HEK293T (cell line): ENCODE data around the gene TOB1.

Experiments used
- ARNT ChIP-seq: fragments of 450-650 bp; IDR thresholded peaks from 2 replicates; pipeline ENCODE4 v1.6.1; 2017; ENCODE audit warnings: mild to moderate bottlenecking
- BHLHE40 ChIP-seq: fragments of 450-650 bp; IDR thresholded peaks from 2 replicates; pipeline ENCODE4 v1.6.1; 2016; ENCODE audit warnings: mild to moderate bottlenecking, moderate library complexity, borderline replicate concordance
- CTBP1 ChIP-seq: fragments of 450-650 bp; IDR thresholded peaks from 2 replicates; pipeline ENCODE4 v1.6.1; 2016; ENCODE audit warnings: borderline replicate concordance
- LEF1 ChIP-seq: fragments of 450-650 bp; IDR thresholded peaks from 2 replicates; pipeline ENCODE4 v1.6.1; 2017; ENCODE audit warnings: mild to moderate bottlenecking, borderline replicate concordance

DNA sequence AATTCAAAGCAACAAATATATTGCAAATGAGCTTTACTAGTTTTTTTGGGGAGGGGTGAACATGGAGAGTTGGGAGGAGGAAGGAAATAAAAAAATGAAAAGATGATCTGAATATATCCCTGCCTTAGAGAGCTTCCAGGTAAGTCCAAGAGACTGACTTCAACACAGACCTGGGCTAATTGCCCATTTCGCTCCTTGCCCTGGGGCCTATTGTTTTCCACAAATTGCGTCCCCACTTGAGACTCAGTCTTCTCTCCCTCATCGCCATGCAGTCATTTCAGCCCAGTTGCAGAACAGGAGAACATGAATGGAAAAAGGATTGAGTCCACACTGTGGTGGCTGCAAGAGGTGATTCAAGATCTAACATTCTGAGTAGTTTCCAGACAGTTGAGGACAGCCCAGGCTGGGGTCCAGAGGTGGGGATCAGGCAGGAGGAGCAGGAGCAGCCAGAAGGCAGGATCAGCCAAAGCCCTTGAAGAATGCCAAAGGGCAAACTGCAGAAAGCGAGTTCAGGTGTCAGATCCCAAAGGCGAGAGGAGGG lies 21.6 kb upstream of the TOB1 start:
- TF ChIP-seq CTBP1: no peak
- no peak for TF ChIP-seq ARNT
- no peak for TF ChIP-seq LEF1
- no peak for TF ChIP-seq BHLHE40
